Activated CD8-positive, alpha-beta memory T cell treated with anti-CD3 and anti-CD28 coated beads, Interleukin-2, amount 50 U/mL, for 1 hour (primary cell): ENCODE measurements around the gene GOLGA8T.
"Not testable (repeated sequence)": the region's sequence is repeated elsewhere in the genome, so short reads cannot be mapped to it uniquely, and the experiment has no call there.

Experiments
- DNase-seq: peaks from one replicate; pipeline ENCODE4 v3.0.0-alpha.2; 2020; ENCODE audit errors: extremely low read depth

GOLGA8T gene

DNA sequence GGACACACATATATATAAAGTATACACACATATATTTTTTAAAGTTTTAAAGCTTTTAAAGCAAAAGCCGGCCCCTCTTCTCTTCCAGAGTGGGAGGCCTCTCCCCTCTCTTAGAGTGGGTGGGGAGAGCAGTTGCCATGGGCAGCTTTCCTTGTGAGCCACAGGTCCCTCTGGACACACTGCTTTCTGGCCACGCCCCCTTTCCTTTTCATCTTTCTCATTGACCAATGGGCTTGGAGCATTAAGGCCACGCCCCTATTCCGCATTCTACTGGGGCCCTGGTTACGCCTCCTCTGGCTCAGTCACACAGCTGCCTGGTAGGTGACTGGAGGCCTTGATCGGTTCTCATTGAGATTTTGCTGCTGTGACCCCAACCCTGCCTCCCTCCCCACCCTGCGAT lies at the start of gene GOLGA8T:
Gene GOLGA8T (plus strand): TSS at position 301 of the 400 bp plus-strand sequence. CDS start 98 bp downstream, at position 399.
- not testable (repeated sequence) for DNase-seq

GRCh38 chr15:30097827-30098226 lies 37.0 kb upstream of the GOLGA8T start:
- not testable (repeated sequence) for DNase-seq

- not testable (repeated sequence) for DNase-seq
Measured at GRCh38 chr15:30102890-30103289, 32.0 kb upstream of the GOLGA8T start.

DNA sequence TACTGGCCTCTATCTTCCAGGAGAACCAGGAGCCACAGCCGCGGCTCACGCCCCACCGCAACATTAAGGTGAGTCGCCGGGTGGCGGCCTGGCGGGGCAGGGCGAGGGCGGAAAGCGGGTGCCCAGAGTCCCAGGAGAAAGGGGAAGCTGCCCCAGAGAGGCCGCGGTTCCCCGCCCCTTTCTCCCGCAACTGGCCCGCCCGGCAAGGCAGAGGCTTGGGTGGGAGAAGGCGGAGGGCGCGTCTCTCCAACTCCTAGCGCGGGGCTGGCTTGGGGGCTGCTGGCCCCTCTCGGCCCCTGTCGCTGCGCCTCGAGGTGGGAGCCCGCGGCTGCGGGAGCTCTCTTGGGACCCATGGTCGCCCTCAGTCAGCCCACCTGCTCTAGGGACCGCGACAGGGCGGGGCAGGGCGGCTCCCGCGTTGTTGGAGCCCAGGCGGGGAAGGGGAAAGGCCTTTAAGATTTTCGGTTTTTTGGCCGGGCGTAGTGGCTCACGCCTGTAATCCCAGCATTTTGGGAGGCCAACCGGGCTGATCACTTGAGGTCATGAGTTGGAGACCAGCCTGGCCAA lies 30.8 kb upstream of the GOLGA8T start:
- not testable (repeated sequence) for DNase-seq

GRCh38 chr15:30110591-30110990 lies 24.3 kb upstream of the GOLGA8T start:
- not testable (repeated sequence) for DNase-seq

- not testable (repeated sequence) for DNase-seq
Measured at GRCh38 chr15:30130066-30130465, 4.8 kb upstream of the GOLGA8T start.

DNA sequence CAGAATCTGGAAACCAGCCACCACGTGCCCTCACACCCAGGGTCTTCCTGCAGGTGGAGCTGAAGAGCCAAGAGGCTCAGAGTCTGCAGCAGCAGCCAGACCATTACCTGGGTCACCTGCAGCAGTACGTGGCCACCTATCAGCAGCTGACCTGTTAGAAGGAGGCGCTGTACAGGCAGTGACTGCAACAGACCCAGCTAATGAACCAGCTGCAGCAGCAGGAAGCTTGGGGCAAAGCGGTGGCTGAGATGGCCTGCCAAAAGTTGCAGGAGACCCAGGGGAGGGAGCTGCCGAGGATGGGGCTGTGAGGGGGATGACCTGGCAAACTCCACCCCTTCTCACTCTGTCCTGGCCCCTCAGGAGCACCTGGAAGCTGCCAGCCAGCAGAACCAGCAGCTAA lies 8.4 kb downstream of the GOLGA8T start:
- not testable (repeated sequence) for DNase-seq

GRCh38 chr15:30149891-30150290 lies 15.0 kb downstream of the GOLGA8T start:
- DNase-seq, result not testable (repeated sequence)

DNA sequence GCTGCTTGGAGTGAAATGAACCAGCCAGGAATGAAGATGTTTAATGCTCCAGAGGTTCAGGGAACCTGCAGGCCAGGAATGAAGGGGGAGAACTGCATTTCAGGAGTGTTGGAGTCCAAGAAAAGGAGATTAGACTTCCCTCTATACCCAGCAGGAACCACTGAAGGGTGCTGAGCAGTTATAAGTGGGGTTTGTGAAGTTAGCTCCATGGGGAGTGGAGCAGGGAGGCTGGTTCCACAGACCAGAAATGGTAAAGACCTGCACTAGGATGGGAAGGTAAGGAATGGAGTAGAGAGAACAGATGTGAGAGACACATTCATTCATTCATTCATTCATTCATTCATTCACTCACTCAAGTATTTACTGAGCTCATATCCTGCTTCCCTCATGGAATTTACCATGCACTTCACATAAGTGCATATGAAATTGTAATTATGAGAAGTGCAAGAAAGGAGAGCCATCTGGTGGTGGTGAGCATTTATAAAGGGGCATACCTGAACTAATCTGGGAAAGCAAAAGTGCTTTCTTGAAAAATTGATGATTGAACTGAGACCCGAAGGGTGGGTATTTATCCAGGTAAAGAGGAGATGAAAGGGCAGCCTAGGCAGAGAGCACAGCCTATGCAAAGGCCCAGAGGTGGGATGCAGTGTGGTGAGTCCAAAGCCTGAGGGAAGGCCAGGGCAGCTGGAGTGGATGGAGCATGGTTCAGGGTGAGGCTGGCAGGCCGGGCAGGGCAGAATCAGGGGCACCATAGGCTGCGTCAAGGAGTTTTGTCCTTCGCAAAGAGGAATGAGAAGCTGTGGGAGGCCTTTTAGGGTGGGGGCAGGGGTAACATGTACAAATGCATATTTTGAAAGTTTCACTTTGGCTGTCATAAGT lies 27.9 kb downstream of the GOLGA8T start:
- DNase-seq, result not testable (repeated sequence)

- not testable (repeated sequence) for DNase-seq
Measured at GRCh38 chr15:30163759-30164158, 28.9 kb downstream of the GOLGA8T start.

- not testable (repeated sequence) for DNase-seq
Measured at GRCh38 chr15:30164257-30164656, 29.4 kb downstream of the GOLGA8T start.

DNA sequence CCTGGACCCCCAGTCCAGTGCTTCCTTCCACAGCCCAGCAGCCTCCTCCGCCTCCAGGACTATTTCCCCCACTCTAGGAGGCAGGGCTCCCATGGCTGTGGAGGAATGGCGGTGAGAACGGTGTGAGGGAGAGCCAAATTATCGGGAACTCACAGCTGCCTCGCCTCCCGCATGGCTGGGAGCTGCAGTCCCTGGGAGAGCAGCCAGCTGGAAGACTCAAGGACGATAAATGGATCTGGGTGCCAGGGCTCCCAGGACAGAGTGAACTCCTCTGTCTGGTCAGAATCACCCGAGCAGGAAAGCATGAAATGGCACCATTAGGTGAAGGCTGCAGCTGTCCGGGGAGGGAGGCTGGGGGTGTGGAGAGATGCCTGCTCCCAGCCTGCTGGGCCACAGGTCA lies 32.6 kb downstream of the GOLGA8T start:
- not testable (repeated sequence) for DNase-seq

- DNase-seq, result not testable (repeated sequence)
Measured at GRCh38 chr15:30167886-30168285, 33.0 kb downstream of the GOLGA8T start.

GRCh38 chr15:30171452-30171851 lies 36.6 kb downstream of the GOLGA8T start:
- DNase-seq, result not testable (repeated sequence)

- not testable (repeated sequence) for DNase-seq
Measured at GRCh38 chr15:30173041-30173608, 38.3 kb downstream of the GOLGA8T start.

GRCh38 chr15:30175291-30175690 lies 40.4 kb downstream of the GOLGA8T start:
- not testable (repeated sequence) for DNase-seq

- not testable (repeated sequence) for DNase-seq
Measured at GRCh38 chr15:30176613-30177012, 41.8 kb downstream of the GOLGA8T start.

- DNase-seq, result not testable (repeated sequence)
Measured at GRCh38 chr15:30179814-30180213, 45.0 kb downstream of the GOLGA8T start.

- DNase-seq, result not testable (repeated sequence)
Measured at GRCh38 chr15:30185495-30185894, 50.6 kb downstream of the GOLGA8T start.

GRCh38 chr15:30187429-30187828 lies 52.6 kb downstream of the GOLGA8T start:
- not testable (repeated sequence) for DNase-seq

GRCh38 chr15:30189754-30190153 lies 54.9 kb downstream of the GOLGA8T start:
- not testable (repeated sequence) for DNase-seq

GRCh38 chr15:30191143-30191542 lies 56.3 kb downstream of the GOLGA8T start:
- DNase-seq, result not testable (repeated sequence)
